NCI-H1048 (cell line): ENCODE data around the gene CT47A7.
"Not testable (repeated sequence)": the region's sequence is repeated elsewhere in the genome, so short reads cannot be mapped to it uniquely, and the experiment has no call there.

Source experiments
- DNase-seq: peaks from one replicate; lab custom pipeline; 2025; lab: John Stamatoyannopoulos, UW

The CT47A7 gene

GRCh38 chrX:120956500-120956899 lies at the start of gene CT47A7:
Gene CT47A7, minus strand, starts transcription at chrX:120956600. Its CDS starts 255 bp downstream, at chrX:120956345.
- DNase-seq = not testable (repeated sequence)

- no peak for DNase-seq
Observed at GRCh38 chrX:121000589-121000988, 44.2 kb upstream of the CT47A7 start.

GRCh38 chrX:120999413-120999812 lies 43.0 kb upstream of the CT47A7 start:
- DNase-seq = no peak

GRCh38 chrX:120985660-120986059 lies 29.3 kb upstream of the CT47A7 start, which contains the start of gene CT47A1:
Gene CT47A1, minus strand, starts transcription at chrX:120985760. Its CDS starts 231 bp downstream, at chrX:120985529.
- DNase-seq = not testable (repeated sequence)
